Glomerular visceral epithelial cell (primary cell): Measurements from ENCODE around the gene IL6.
"Not testable (repeated sequence)": the region's sequence is repeated elsewhere in the genome, so short reads cannot be mapped to it uniquely, and the experiment has no call there.

ENCODE experiments used
- DNase-seq: peaks from one replicate; pipeline ENCODE4 v3.0.0-alpha.2; 2016; ENCODE audit errors: extremely low spot score

Gene IL6

GRCh38 chr7:22726907-22727713 lies at the start of gene IL6:
Gene IL6, plus strand, starts transcription at chr7:22727200. Its CDS starts 63 bp downstream, at chr7:22727263.
- DNase-seq = peak; percentile 95

- not testable (repeated sequence) for DNase-seq
Measured at GRCh38 chr7:22677263-22677662, 49.7 kb upstream of the IL6 start.

- no peak for DNase-seq
Measured at GRCh38 chr7:22677680-22678079, 49.3 kb upstream of the IL6 start.

- DNase-seq = no peak
Measured at GRCh38 chr7:22680482-22680911, 46.5 kb upstream of the IL6 start.

- no peak for DNase-seq
Measured at GRCh38 chr7:22681312-22681711, 45.7 kb upstream of the IL6 start.

GRCh38 chr7:22681852-22682657 lies 44.9 kb upstream of the IL6 start:
- no peak for DNase-seq

GRCh38 chr7:22683379-22683778 lies 43.6 kb upstream of the IL6 start:
- no peak for DNase-seq

- no peak for DNase-seq
Measured at GRCh38 chr7:22686620-22687019, 40.4 kb upstream of the IL6 start.

- DNase-seq = no peak
Measured at GRCh38 chr7:22688084-22688483, 38.9 kb upstream of the IL6 start.

GRCh38 chr7:22688934-22689333 lies 38.1 kb upstream of the IL6 start:
- not testable (repeated sequence) for DNase-seq

- DNase-seq = no peak
Measured at GRCh38 chr7:22694597-22695207, 32.3 kb upstream of the IL6 start.

- DNase-seq = no peak
Measured at GRCh38 chr7:22695476-22696132, 31.4 kb upstream of the IL6 start.

GRCh38 chr7:22696541-22697228 lies 30.3 kb upstream of the IL6 start:
- DNase-seq = peak; percentile 23

- DNase-seq = no peak
Measured at GRCh38 chr7:22697322-22697859, 29.6 kb upstream of the IL6 start.

- DNase-seq = no peak
Measured at GRCh38 chr7:22697876-22698606, 29.0 kb upstream of the IL6 start.

GRCh38 chr7:22698767-22699166 lies 28.2 kb upstream of the IL6 start:
- DNase-seq = no peak

- DNase-seq = no peak
Measured at GRCh38 chr7:22700559-22701002, 26.4 kb upstream of the IL6 start.

GRCh38 chr7:22702516-22702915 lies 24.5 kb upstream of the IL6 start:
- no peak for DNase-seq

- DNase-seq = not testable (repeated sequence)
Measured at GRCh38 chr7:22703107-22703855, 23.7 kb upstream of the IL6 start.
